GM12878 (cell line): Measurements from ENCODE around the gene CUL4A. TPM values are rescaled to one million over a fixed set of nuclear protein-coding genes. Genes with fewer than 3 reads are reported as not detected.

Source experiments
- ATAC-seq: fragments of 200-7000 bp; cut with Tn5 transposase; 3 replicates; pipeline ENCODE4 v1.9.1; 2020; ENCODE audit warnings: mild to moderate bottlenecking, moderate library complexity
- BruUV-seq: library from RNA; stranded (reverse); fragments of 400-500 nt; replicated peaks from 2 replicates; lab custom pipeline; 2021; lab: Mats Ljungman, UMichigan
- CTCF ChIA-PET: fragments of 300-600 bp; sonication (Branson Sonifier 250); formaldehyde crosslinking; extraction: SDS; loops from one replicate; lab custom pipeline; 2021; ENCODE audit warnings: inconsistent platforms; lab: Yijun Ruan, JAX
- POLR2A ChIA-PET: fragments of 350-600 bp; formaldehyde crosslinking; extraction: SDS; loops from one replicate; lab custom pipeline; 2021; ENCODE audit warnings: inconsistent platforms; lab: Charles Lee
- RAD21 ChIA-PET: fragments of 300-600 bp; sonication (Branson Sonifier 250); formaldehyde crosslinking; loops from one replicate; lab custom pipeline; 2023; ENCODE audit warnings: antibody characterized with exemption; ENCODE audit not compliant: unreplicated experiment; lab: Charles Lee
- SMC1A ChIA-PET: fragments of 300-600 bp; sonication (Branson Sonifier 250); formaldehyde crosslinking; loops from one replicate; lab custom pipeline; 2023; ENCODE audit not compliant: unreplicated experiment, uncharacterized antibody; lab: Charles Lee
- DNase-seq: peaks from one replicate; pipeline ENCODE4 v3.0.0-alpha.2; 2011; ENCODE audit warnings: low read depth, low spot score
- FAIRE-seq: peaks from 3 replicates; lab custom pipeline; 2011; peaks lifted over from hg19 to GRCh38; lab: Jason Lieb, UNC
- H2AFZ ChIP-seq: 2 replicates; pipeline ENCODE4 v1.6.0; 2011; ENCODE audit warnings: low read depth, low read length, control low read depth; ENCODE audit not compliant: control insufficient read depth
- H3K27ac ChIP-seq: 2 replicates; pipeline ENCODE4 v1.5.1; 2011; ENCODE audit warnings: control low read depth; ENCODE audit not compliant: control insufficient read depth, insufficient read depth
- H3K27me3 ChIP-seq, 2 experiments: replicated peaks in 1 of 2; 2 replicates each; pipeline versions ENCODE4 v1.6.0 to v1.6.1; 2011; ENCODE audit warnings: low read length in 1 of 2; ENCODE audit not compliant: control insufficient read depth in 2 of 2, insufficient read depth in 2 of 2
- H3K36me3 ChIP-seq, 2 experiments: 2 replicates each; pipeline ENCODE4 v1.5.1; 2011; ENCODE audit warnings: low read length in 1 of 2; ENCODE audit not compliant: control insufficient read depth in 2 of 2, insufficient read depth in 2 of 2
- H3K4me1 ChIP-seq: 2 replicates; pipeline ENCODE4 v1.6.1; 2011; ENCODE audit warnings: mild to moderate bottlenecking, low read length, moderate library complexity, mixed read lengths; ENCODE audit not compliant: control insufficient read depth, insufficient read depth
- H3K4me2 ChIP-seq: 2 replicates; pipeline ENCODE4 v1.6.0; 2011; ENCODE audit warnings: control low read depth; ENCODE audit not compliant: control insufficient read depth, insufficient read depth
- H3K4me3 ChIP-seq: fragments of 200-600 bp; sonication (generic); 2 replicates; pipeline ENCODE4 v1.5.1; 2016
- H3K79me2 ChIP-seq: 2 replicates; pipeline ENCODE4 v1.6.0; 2011; ENCODE audit warnings: low read length; ENCODE audit not compliant: control insufficient read depth, insufficient read depth
- H3K9ac ChIP-seq: 2 replicates; pipeline ENCODE4 v1.8.0; 2011; ENCODE audit warnings: low read length, control low read depth, mixed read lengths; ENCODE audit not compliant: control insufficient read depth, insufficient read depth
- H3K9me3 ChIP-seq: replicated peaks from 3 replicates; pipeline ENCODE4 v1.5.1; 2011; ENCODE audit warnings: mild to moderate bottlenecking, low read length; ENCODE audit not compliant: control insufficient read depth, insufficient read depth
- H4K20me1 ChIP-seq: 2 replicates; pipeline ENCODE4 v1.6.0; 2011; ENCODE audit not compliant: control insufficient read depth, insufficient read depth
- ASH2L ChIP-seq: fragments of 300-600, 200-600 bp; sonication (generic); IDR thresholded peaks from 2 replicates; pipeline ENCODE4 v1.6.1; 2017; ENCODE audit warnings: low read depth, mild to moderate bottlenecking, borderline replicate concordance
- BCL11A ChIP-seq: IDR thresholded peaks from 2 replicates; pipeline ENCODE4 v1.6.1; 2011; ENCODE audit warnings: low read depth, low read length
- BHLHE40 ChIP-seq, 2 experiments: fragments of 450-650 bp in 1 of 2; IDR thresholded peaks; 2 replicates each; pipeline ENCODE4 v1.6.1; 2011 to 2017; ENCODE audit warnings: low read depth in 2 of 2, borderline replicate concordance in 1 of 2, improper control_type of control experiment in 1 of 2, low read length in 1 of 2, mild to moderate bottlenecking in 1 of 2
- CHD4 ChIP-seq: fragments of 200-600 bp; sonication (generic); IDR thresholded peaks from 2 replicates; pipeline ENCODE4 v1.6.1; 2016; ENCODE audit warnings: mild to moderate bottlenecking
- EGR1 ChIP-seq, 2 experiments: IDR thresholded peaks; 1 replicate in 1 of 2; 2 replicates in 1 of 2; pipeline ENCODE4 v1.6.1; 2011 to 2012; ENCODE audit warnings: low read depth in 2 of 2, low read length in 2 of 2, borderline replicate concordance in 1 of 2, mild to moderate bottlenecking in 1 of 2, moderate library complexity in 1 of 2
- NFYA ChIP-seq: IDR thresholded peaks from 2 replicates; pipeline ENCODE4 v1.6.1; 2011; ENCODE audit warnings: low read depth, mild to moderate bottlenecking, low read length, improper control_type of control experiment, borderline replicate concordance
- POLR2AphosphoS2 ChIP-seq: IDR thresholded peaks from 2 replicates; pipeline ENCODE4 v1.6.1; 2011; ENCODE audit warnings: low read depth, mild to moderate bottlenecking, low read length, improper control_type of control experiment, moderate library complexity
- RAD21 ChIP-seq: IDR thresholded peaks from 2 replicates; pipeline ENCODE4 v1.6.1; 2011; ENCODE audit warnings: mild to moderate bottlenecking, low read depth, low read length, moderate library complexity; ENCODE audit not compliant: insufficient read depth
- SIN3A ChIP-seq: IDR thresholded peaks from 2 replicates; pipeline ENCODE4 v1.6.1; 2012; ENCODE audit warnings: low read depth, low read length, improper control_type of control experiment
- ZNF622 ChIP-seq: fragments of 450-650 bp; IDR thresholded peaks from 2 replicates; pipeline ENCODE4 v1.6.1; 2017; ENCODE audit warnings: mild to moderate bottlenecking, inconsistent platforms
- ZZZ3 ChIP-seq: IDR thresholded peaks from 2 replicates; pipeline ENCODE4 v1.6.1; 2011; ENCODE audit warnings: low read depth; ENCODE audit not compliant: control insufficient read depth, insufficient read length
- WGBS: methylation state at CpG from one replicate; pipeline ENCODE4 v1.1.6; 2016; ENCODE audit warnings: low lambda C conversion rate; ENCODE audit not compliant: insufficient replicate concordance, insufficient coverage; ENCODE audit errors: missing lambda C conversion rate; 5-methylcytosine and 5-hydroxymethylcytosine counted together
- in situ Hi-C: fragments of 300-500 bp; cut with MboI; formaldehyde crosslinking; loops from 9 replicates; pipeline ENCODE4 v1.14.3; 2018; ENCODE audit warnings: mixed read lengths
- intact Hi-C: fragments of 100-400 bp; cut with micrococcal nuclease; formaldehyde crosslinking; loops from one replicate; pipeline ENCODE4 v1.14.2; 2022; ENCODE audit not compliant: unreplicated experiment
- polyA plus RNA-seq, 11 experiments: library from polyadenylated mRNA; depleted of rRNA in 4 of 11; unstranded in 6 of 11; stranded (reverse) in 5 of 11; fragments of >200 nt; fragmentation: Nextera tagmentation in 4 of 11; fragmentation: Illumina TruSeq in 1 of 11; extraction: Ambion mirVana in 4 of 11; extraction: Trizol in 1 of 11; gene quantifications; 1 replicate in 1 of 11; 2 replicates in 10 of 11; pipeline versions ENCODE4 v1.2.1 to v1.2.3, GENCODE V29; 2011 to 2016; ENCODE audit warnings: inconsistent platforms in 2 of 11, missing spikeins in 2 of 11, low read depth in 1 of 11
- total RNA-seq, 4 experiments: library from RNA; depleted of rRNA in 3 of 4; stranded (reverse); fragments of >200 nt in 3 of 4; fragmentation: Illumina TruSeq in 1 of 4; extraction: Trizol in 1 of 4; gene quantifications; 2 replicates each; pipeline versions ENCODE4 v1.2.1 to v1.2.3, GENCODE V29; 2013 to 2021

CUL4A gene
- total and polyA plus RNA-seq, 10 of the 15 experiments (the other 5 are each of a cell fraction or from before 2014, with no cell fraction given): 19.7 to 74.3 (median 55.6) TPM

DNA sequence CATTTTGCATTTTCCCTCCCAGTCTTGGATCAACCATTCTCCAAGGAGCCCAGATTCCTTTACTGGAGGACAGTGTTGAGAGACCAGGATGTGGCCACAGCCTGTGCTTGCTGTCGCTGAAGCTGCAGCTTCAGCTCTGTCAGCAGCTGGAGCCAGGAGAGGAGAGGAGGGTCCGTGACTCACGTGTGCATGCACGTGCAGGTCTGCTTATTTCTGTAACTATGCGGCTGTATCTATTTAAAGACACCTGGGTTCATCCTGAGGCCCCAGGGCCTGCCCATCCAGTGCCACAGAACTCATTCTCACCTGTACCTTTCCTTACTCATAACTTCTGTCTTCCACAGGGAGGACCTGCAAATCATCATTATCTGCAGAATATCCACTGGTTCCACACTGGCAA, 79.5 kb downstream of the CUL4A start:
- ChIA-PET POLR2A (no interaction called here), CTCF (interaction anchor here (0.7 kb wide), 1 partner anchor 11 kb away, joined by 4 read pairs; no protein-coding TSS in a partner anchor), RAD21 (no interaction called here), SMC1A (interaction anchor here (1.0 kb wide), 1 partner anchor 91 kb away, joined by 3 read pairs; no protein-coding TSS in a partner anchor)
- H3K36me3 ChIP-seq: no peaks in the 10 kb centered on the region
- no peak for DNase-seq
- H3K27me3 ChIP-seq: peaks cover 0 to 2% of the 10 kb centered on the region in 2 experiments; a peak in 2 of 4 replicates
- in situ Hi-C loops: no loop called here
- ATAC-seq: no peak
- H3K4me2 ChIP-seq: no peak overlapping the region
- H3K9ac ChIP-seq: no peak overlapping the region
- 15% methylated on average over 5 of the region's 5 CpGs for WGBS
- no TSS peak for BruUV-seq
- no peak for FAIRE-seq
- H3K79me2 ChIP-seq: no peaks in the 10 kb centered on the region
- peaks cover 6% of the 10 kb centered on the region; the same call in 2 of the 3 replicates for H3K9me3 ChIP-seq
- peak in 1 of 2 experiments; percentile 43; a peak in 1 of 4 replicates for TF ChIP-seq BHLHE40 (IDR thresholded peaks at IDR 0.05; ENCODE audit: borderline replicate concordance in 1 of 2, low read depth in 2 of 2, low read length in 1 of 2)
- TF ChIP-seq POLR2AphosphoS2: no peak
- no peak overlapping the region for H3K4me3 ChIP-seq
- intact Hi-C loops: no loop called here
- no peak overlapping the region for H2AFZ ChIP-seq
- H4K20me1 ChIP-seq: no peaks in the 10 kb centered on the region
- H3K4me1 ChIP-seq: peaks cover 8% of the 10 kb centered on the region
- H3K27ac ChIP-seq: no peak overlapping the region

DNA sequence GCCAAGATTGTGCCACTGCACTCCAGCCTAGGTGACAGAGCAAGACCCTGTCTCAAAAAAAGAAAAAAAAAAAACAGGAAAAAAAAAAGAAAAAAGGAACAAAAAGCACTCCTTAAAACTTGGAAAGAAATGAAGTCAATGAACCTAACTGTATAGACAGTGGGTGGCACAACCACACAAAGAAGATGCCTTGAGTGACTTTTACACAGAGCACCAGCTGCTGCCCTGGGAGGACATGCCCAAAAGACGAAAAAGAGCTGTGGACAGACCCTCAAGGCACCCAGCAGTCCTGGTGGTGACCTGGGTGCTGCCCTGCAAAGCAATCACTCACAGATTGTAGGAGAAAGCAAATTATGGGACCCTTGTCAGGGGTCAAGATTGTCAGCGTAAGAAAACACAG, 81.7 kb downstream of the CUL4A start:
- DNase-seq: no peak
- CTCF ChIA-PET: no interaction called here
- 50% methylated on average over 2 of the region's 2 CpGs for WGBS

More for the DNA sequence above, 81.7 kb downstream of the CUL4A start:
- ATAC-seq (no peak), FAIRE-seq (no peak)
- no peak overlapping the region for H3K4me2 ChIP-seq
- ChIA-PET RAD21 (no interaction called here), SMC1A (no interaction called here), POLR2A (no interaction called here)
- intact Hi-C loops (loop anchor here (10.0 kb wide), 1 partner anchor 294 kb away; the partner anchor contains the start of gene TFDP1), in situ Hi-C loops (no loop called here)
- peaks cover 4% of the 10 kb centered on the region; the same call in 2 of the 3 replicates for H3K9me3 ChIP-seq
- no TSS peak for BruUV-seq
- H3K36me3 ChIP-seq: no peaks in the 10 kb centered on the region
- H3K79me2 ChIP-seq: no peaks in the 10 kb centered on the region
- no peaks in the 10 kb centered on the region; the same call in 1 of the 2 replicates for H3K4me1 ChIP-seq
- TF ChIP-seq NFYA (no peak), ASH2L (no peak), SIN3A (no peak), ZZZ3 (no peak), RAD21 (no peak), BCL11A (no peak), ZNF622 (no peak), CHD4 (no peak), BHLHE40 (IDR thresholded peaks at IDR 0.05; ENCODE audit: borderline replicate concordance in 1 of 2, low read depth in 2 of 2, low read length in 1 of 2) (no peak), EGR1 (IDR thresholded peaks at IDR 0.05; ENCODE audit: borderline replicate concordance in 1 of 2, low read depth in 2 of 2, low read length in 2 of 2) (no peak)
- H3K27ac ChIP-seq: no peak overlapping the region
- H3K4me3 ChIP-seq: no peak overlapping the region
- H3K27me3 ChIP-seq: peaks cover 0 to 2% of the 10 kb centered on the region in 2 experiments; a peak in 2 of 4 replicates
- H4K20me1 ChIP-seq: no peaks in the 10 kb centered on the region
- no peak overlapping the region for H3K9ac ChIP-seq
- H2AFZ ChIP-seq: no peak overlapping the region
